Body of pancreas (tissue), 4 donors: ENCODE measurements around the gene PIEZO2.

Experiments
- CTCF ChIP-seq, 7 experiments: fragments of 450-650 bp in 4 of 7; fragments of 200-600 bp in 3 of 7; sonication (generic) in 3 of 7; IDR thresholded peaks; one replicate each; pipeline ENCODE4 v1.5.1; 2016 to 2019; ENCODE audit warnings: antibody characterized with exemption in 7 of 7
- POLR2A ChIP-seq, 3 donors: fragments of 450-650 bp; IDR thresholded peaks; one replicate each; pipeline ENCODE4 v1.6.1; 2016; ENCODE audit warnings: antibody characterized with exemption in 3 of 3, mild to moderate bottlenecking in 2 of 3

DNA sequence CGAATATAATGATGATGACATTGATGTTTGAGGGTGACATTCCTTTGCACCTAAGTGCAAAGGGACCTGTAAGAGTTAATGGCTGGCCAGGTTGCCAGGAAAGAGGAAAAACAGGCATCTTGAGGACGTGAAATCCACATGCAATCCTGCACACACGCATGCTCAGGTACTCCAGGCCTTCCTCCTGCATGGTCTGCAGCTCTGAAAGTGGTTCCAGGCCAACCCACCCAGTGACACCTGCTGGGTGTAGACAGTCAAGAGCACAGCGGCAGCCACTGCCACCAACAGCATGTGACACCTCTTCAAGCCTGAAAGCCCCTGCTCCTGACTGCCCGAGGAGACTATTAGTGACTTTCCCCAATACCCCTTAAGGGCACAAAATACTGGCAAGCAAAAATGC is 101.6 kb downstream of the PIEZO2 start:
- no peak for TF ChIP-seq POLR2A (IDR thresholded peaks at IDR 0.05)
- TF ChIP-seq CTCF (IDR thresholded peaks at IDR 0.05), result no peak
